DMS114 treated with DMSO at 0.1 percent for 48 hours (cell line): ENCODE measurements around the gene ZNF512.
A peak's percentile ranks its signal among the peaks of the same experiment; 100 is the strongest.
"Not testable (repeated sequence)": the region's sequence is repeated elsewhere in the genome, so short reads cannot be mapped to it uniquely, and the experiment has no call there.

Experiments
- DNase-seq: peaks from one replicate; lab custom pipeline; 2025; ENCODE audit not compliant: unreplicated experiment; lab: John Stamatoyannopoulos, UW

Gene ZNF512

GRCh38 chr2:27630257-27630656 is 47.4 kb downstream of the ZNF512 start:
- not testable (repeated sequence) for DNase-seq

GRCh38 chr2:27634291-27634690 is 51.4 kb downstream of the ZNF512 start:
- DNase-seq = no peak

DNA sequence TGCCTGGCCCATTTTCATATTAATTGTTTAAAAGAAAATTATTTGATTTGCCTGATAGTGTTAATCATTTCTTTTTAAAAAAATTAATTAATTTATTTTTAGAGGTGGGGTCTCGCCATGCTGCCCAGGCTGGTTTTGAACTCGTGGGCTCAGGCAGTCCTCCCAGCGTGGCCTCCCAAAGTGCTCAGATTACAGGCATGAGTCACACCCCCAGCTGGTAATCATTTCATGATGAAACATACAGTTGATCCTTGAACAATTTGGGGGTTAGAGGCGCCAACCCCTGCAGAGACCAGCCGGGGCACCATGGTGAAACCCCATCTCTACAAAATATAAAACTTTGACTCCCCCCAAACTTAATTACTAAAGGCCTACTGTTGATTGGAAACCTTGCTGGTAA is 53.9 kb downstream of the ZNF512 start:
- no peak for DNase-seq

GRCh38 chr2:27638037-27638637 is 55.3 kb downstream of the ZNF512 start:
- DNase-seq = no peak

- no peak for DNase-seq
These were observed 55.9 kb downstream of the ZNF512 start for GRCh38 chr2:27638709-27639108.

- DNase-seq = no peak
These were observed 57.9 kb downstream of the ZNF512 start for GRCh38 chr2:27640722-27641245.

DNA sequence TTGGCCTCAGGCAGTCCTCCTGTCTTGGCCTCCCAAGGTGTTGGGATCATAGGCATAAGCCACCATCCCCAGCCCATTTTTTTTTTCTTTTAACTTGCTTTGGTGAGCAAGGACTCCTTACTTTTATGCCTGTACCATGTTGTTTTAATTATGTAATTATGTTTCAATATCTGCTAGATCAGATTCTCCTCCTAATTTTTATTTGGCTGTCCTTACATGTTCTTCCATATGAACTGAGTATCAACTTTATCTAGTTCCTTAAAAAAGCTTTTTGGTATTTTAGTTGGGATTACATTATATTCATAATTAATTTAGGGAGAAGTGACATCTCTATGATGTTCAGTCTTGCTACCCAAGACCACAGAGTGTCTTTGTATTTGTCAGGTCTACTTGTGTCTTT is 62.4 kb downstream of the ZNF512 start:
- DNase-seq = no peak

DNA sequence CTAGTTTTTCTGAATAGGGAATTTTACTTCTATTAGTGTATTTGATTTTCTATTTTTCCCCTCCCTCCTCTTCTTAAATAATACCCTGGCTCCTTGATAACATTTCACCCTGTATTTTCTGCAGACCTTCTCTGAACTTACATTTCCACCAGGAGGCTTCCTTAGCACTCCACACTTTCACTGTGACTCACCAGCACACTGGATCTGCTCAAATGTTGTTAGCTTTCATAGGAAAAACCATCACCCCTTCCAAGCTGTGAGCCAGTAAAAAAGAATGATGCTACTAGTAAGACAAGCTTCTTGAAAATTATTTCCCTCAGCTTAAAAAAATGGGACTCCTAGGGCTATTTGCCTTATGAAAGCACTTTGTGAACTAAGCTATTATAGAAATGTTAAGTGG is 64.4 kb downstream of the ZNF512 start:
- no peak for DNase-seq

DNA sequence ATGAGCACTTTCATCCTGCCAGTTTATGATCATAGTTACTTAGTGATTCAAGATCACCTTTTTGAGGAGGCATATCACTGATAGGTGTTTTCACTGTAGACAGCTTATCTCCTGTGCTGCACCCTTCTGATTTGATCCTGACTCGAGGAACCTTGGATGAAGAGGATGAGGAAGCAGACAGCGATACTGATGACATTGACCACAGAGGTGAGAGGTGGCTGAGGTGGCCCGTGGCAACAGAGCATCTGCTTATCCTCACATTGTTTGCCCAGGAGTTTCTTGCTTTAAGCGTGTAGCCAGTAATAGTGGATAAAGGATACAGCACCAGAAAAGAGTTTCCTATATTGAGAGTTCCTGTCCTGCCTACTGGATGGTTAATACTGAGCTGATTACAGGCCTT is 64.9 kb downstream of the ZNF512 start:
- no peak for DNase-seq

DNA sequence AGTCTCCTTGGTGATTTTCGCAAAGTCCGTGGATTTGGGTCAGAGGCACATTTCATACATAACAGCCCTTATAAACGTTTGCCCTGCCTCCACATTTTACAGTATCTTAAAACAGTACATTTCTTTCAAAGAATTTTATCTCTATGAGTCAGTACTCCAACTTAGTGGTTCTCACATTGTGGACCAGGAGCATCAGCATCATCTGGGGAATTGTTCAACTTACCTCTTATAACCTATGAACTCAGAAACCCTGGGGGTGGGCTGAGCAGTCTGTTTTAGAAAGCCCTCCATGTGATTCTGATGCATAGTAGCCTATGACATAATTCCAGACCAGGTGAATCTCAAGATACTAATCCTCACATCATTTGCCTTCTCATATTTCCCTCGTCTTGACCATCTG is 68.2 kb downstream of the ZNF512 start:
- DNase-seq = no peak

DNA sequence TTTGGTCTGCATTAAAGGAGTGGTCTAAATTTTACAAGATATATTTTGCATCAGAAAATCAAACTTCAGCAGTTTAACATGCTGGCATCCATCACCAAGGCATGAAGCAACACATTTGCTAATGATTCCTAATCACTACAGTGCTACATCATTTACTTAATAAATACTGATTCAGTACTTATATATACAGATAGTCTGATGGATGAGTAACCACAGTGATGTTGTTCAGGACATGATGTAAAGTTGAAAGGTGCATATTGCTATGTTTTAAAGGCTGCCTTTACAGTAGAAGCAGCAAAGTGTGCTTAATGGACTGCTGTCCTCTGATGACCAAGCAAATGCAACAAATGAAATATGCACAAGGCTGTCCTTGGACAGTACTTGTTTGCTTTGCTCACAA is 69.5 kb downstream of the ZNF512 start:
- DNase-seq = no peak

DNA sequence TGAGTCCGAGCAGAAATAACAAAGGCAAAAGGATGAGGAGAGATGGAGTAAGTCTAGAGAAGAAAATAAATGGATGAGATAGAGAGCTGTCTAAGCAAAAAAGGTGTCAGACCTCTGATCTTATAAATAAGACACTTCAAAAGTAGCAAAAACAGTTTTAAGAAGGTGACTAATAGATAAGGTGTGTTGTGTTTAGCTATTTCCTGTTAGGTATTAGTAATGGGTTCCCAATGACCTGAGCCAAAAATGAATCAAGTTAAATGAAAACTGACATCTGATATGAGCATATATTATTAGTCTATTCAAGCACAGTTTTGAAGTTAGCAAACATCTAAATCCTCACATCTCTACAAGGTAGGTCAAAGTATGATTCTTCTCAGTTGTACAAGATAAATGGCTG is 69.9 kb downstream of the ZNF512 start:
- DNase-seq = no peak

GRCh38 chr2:27653397-27653796 is 70.6 kb downstream of the ZNF512 start:
- no peak for DNase-seq

- DNase-seq = no peak
These were observed 72.5 kb downstream of the ZNF512 start for GRCh38 chr2:27655155-27655951.

- DNase-seq = no peak
These were observed 78.5 kb downstream of the ZNF512 start for GRCh38 chr2:27661371-27661770.

DNA sequence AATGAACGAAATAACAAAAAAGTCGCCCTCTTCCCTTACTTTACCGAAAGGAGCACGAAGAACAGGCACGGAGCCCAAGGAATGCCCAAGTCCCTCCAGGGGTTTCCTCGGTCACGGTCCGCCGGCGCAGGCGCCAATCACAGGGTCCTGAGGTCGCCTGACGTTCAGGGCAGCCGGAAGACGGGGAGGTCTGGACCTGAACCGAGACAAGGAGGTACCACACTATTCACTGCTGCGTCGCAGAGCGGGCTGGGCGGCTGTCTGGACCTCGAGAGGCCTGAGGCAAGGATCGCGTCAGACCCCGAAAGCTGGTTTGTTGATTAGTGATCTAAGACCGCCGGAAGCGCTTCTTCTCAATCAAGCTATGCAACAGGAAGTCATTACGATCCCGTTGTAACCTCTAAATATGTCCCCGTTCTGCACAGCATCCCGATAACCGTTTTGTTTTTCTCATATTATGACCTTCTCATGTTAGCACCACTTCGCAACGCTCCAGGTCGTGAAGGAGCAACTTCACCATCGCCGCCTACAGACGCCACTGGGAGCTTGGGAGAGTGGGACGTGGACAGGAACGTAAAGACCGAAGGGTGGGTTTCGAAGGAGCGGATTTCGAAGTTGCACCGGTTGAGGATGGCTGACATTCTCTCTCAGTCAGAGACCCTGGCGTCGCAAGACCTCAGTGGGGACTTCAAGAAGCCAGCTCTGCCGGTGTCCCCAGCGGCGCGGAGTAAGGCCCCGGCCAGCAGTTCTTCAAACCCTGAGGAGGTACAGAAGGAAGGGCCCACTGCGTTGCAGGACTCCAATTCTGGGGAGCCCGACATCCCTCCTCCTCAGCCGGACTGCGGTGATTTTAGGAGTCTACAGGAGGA is 80.7 kb downstream of the ZNF512 start, which contains the start of the genes SLC4A1AP and SUPT7L:
TSS of gene SLC4A1AP (plus strand) at position 605 of the 869 bp plus-strand sequence. CDS start at position 631, 26 bp downstream.
TSS of gene SUPT7L (minus strand) at position 330 of the 869 bp plus-strand sequence. CDS start 1,422 bp downstream, outside the sequence.
- peak; percentile 84 for DNase-seq

- DNase-seq = no peak
These were observed 81.3 kb downstream of the ZNF512 start for GRCh38 chr2:27664154-27664574.

- no peak for DNase-seq
These were observed 82.0 kb downstream of the ZNF512 start for GRCh38 chr2:27664622-27665363.

- no peak for DNase-seq
These were observed 84.6 kb downstream of the ZNF512 start for GRCh38 chr2:27667446-27667845.

DNA sequence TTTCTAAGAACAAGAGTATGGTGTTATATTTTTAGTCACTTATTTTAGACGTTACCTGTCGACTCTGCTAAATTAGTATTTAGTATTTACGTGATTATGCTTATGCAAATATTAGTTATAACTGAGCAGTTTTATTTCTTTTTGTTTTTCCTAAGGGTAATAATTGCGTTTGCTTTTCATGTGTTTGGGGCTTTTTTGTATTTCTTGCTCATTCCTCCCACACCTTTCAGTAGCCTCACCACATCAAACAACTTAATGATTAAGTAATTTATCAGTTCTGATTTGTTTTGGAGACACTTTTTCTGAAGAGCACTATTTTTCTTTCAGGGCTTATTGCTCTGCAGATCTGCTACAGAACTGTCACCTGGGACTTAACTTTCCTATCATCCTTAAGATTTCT is 88.4 kb downstream of the ZNF512 start:
- no peak for DNase-seq
